Peyer's patch (tissue), 4 donors: ENCODE data around the gene KRTAP3-2.

Experiments
- CTCF ChIP-seq, 6 experiments: fragments of 450-650 bp in 4 of 6; fragments of 200-600 bp in 2 of 6; sonication (generic) in 1 of 6; IDR thresholded peaks; one replicate each; pipeline ENCODE4 v1.5.1; 2017 to 2019; ENCODE audit warnings: antibody characterized with exemption in 6 of 6, mild to moderate bottlenecking in 3 of 6, moderate library complexity in 1 of 6
- POLR2A ChIP-seq, 2 donors: fragments of 450-650 bp; IDR thresholded peaks; one replicate each; pipeline ENCODE4 v1.5.1; 2017; ENCODE audit warnings: antibody characterized with exemption in 2 of 2, mild to moderate bottlenecking in 2 of 2, moderate library complexity in 2 of 2

GRCh38 chr17:41004397-41004796 is 4.7 kb upstream of the KRTAP3-2 start:
- no peak for TF ChIP-seq POLR2A (IDR thresholded peaks at IDR 0.05)
- no peak for TF ChIP-seq CTCF (IDR thresholded peaks at IDR 0.05)
